Erythroblast (primary cell): Measurements from ENCODE around the gene DPF3.

Source experiments
- GATA1 ChIP-seq: IDR thresholded peaks from 2 replicates; pipeline ENCODE4 v1.6.1; 2011; ENCODE audit warnings: low read depth, mild to moderate bottlenecking, control low read depth, low read length, moderate library complexity
- POLR2A ChIP-seq: IDR thresholded peaks from 2 replicates; pipeline ENCODE4 v1.6.1; 2011; ENCODE audit warnings: mild to moderate bottlenecking, low read length

DNA sequence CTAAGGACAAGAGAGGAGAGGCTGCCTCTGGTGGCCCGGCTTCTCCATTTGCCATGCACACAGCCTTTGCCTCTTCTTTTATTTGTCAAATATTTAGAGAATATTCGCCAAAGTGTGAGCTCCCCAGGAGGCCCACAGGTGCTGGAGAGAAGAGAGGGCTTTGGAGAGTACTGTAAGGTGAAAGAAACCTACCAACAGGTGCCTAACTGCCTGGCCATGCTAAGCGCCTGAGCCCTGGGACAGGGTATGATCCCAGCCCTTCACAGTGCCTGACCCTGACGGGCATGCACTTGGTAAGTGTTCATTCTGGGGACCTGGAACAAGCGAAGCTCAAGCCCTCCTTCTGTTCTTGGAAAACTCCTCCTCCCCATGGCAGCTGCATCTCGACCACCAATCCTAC is 106.1 kb downstream of the DPF3 start:
- TF ChIP-seq POLR2A: no peak
- no peak for TF ChIP-seq GATA1
